K562 (cell line): ENCODE measurements around the gene CHAF1A. TPM values are rescaled to one million over a fixed set of nuclear protein-coding genes. Genes with fewer than 3 reads are reported as not detected.

ENCODE experiments used
- BHLHE40 ChIP-seq: IDR thresholded peaks from 2 replicates; pipeline ENCODE4 v1.6.1; 2011; ENCODE audit warnings: low read length, improper control_type of control experiment
- ELF4 ChIP-seq: fragments of 450-650 bp; formaldehyde crosslinking; IDR thresholded peaks from 2 replicates; pipeline ENCODE4 v1.4.0; 2022; ENCODE audit warnings: missing genetic modification characterization
- FOXK1 ChIP-seq: sonication (generic); formaldehyde crosslinking; IDR thresholded peaks from 2 replicates; pipeline ENCODE4 v1.8.0; 2022; ENCODE audit warnings: missing genetic modification reagents, mild to moderate bottlenecking, borderline replicate concordance
- HBP1 ChIP-seq: fragments of 450-650 bp; formaldehyde crosslinking; IDR thresholded peaks from 2 replicates; pipeline ENCODE4 v1.4.0; 2022; ENCODE audit warnings: missing genetic modification characterization
- HIVEP1 ChIP-seq: fragments of 250-450 bp; sonication (Bioruptor Pico); IDR thresholded peaks from 2 replicates; pipeline ENCODE4 v1.4.0; 2020; ENCODE audit warnings: mild to moderate bottlenecking
- HNRNPLL ChIP-seq: fragments of 200-400 bp; formaldehyde crosslinking; IDR thresholded peaks from 2 replicates; pipeline ENCODE4 v1.6.1; 2017; ENCODE audit warnings: low read length, low read depth, mild to moderate bottlenecking; ENCODE audit not compliant: poor library complexity, severe bottlenecking
- HSF4 ChIP-seq: fragments of 250-450 bp; sonication (Bioruptor Pico); IDR thresholded peaks from 2 replicates; pipeline ENCODE4 v2.1.2; 2022; ENCODE audit warnings: mild to moderate bottlenecking, moderate library complexity, borderline replicate concordance
- LEF1 ChIP-seq: fragments of 450-650 bp; IDR thresholded peaks from 2 replicates; pipeline ENCODE4 v1.6.1; 2016; ENCODE audit warnings: mild to moderate bottlenecking
- NR2F6 ChIP-seq: fragments of 450-650 bp; formaldehyde crosslinking; IDR thresholded peaks from 2 replicates; pipeline ENCODE4 v1.4.0; 2020; ENCODE audit warnings: mild to moderate bottlenecking
- RBFOX2 ChIP-seq: fragments of 200-400 bp; formaldehyde crosslinking; IDR thresholded peaks from 2 replicates; pipeline ENCODE4 v1.6.1; 2017; ENCODE audit warnings: low read depth, mild to moderate bottlenecking, low read length, moderate library complexity
- RHOXF2B ChIP-seq: fragments of 250-450 bp; sonication (Bioruptor Pico); conservative IDR thresholded peaks from 2 replicates; pipeline ENCODE4 v1.5.1; 2021
- SREBF1 ChIP-seq: fragments of 150-350 bp; IDR thresholded peaks from 2 replicates; pipeline ENCODE4 v1.6.1; 2014; ENCODE audit warnings: antibody characterized with exemption, low read depth, low read length, borderline replicate concordance
- THAP7 ChIP-seq: fragments of 250-450 bp; sonication (Bioruptor Pico); IDR thresholded peaks from 2 replicates; pipeline ENCODE4 v1.5.0; 2021
- ZBTB7A ChIP-seq: IDR thresholded peaks from 2 replicates; pipeline ENCODE4 v1.6.1; 2011; ENCODE audit warnings: low read depth, mild to moderate bottlenecking, low read length, moderate library complexity, borderline replicate concordance; ENCODE audit not compliant: control insufficient read depth
- ZNF175 ChIP-seq: fragments of 200-800 bp; sonication (Bioruptor generic); IDR thresholded peaks from 2 replicates; pipeline ENCODE4 v1.6.1; 2016; ENCODE audit warnings: low read depth, mild to moderate bottlenecking, missing genetic modification characterization, missing compliant biosample characterization
- ZNF586 ChIP-seq: fragments of 450-650 bp; formaldehyde crosslinking; conservative IDR thresholded peaks from 2 replicates; pipeline ENCODE4 v1.4.0; 2020; ENCODE audit warnings: mild to moderate bottlenecking, moderate library complexity
- ZSCAN29 ChIP-seq: fragments of 450-650 bp; IDR thresholded peaks from 2 replicates; pipeline ENCODE4 v1.6.1; 2017
- polyA plus RNA-seq, 8 experiments: library from polyadenylated mRNA; depleted of rRNA in 4 of 8; stranded (reverse) in 5 of 8; unstranded in 3 of 8; fragments of >200 nt; fragmentation: Nextera tagmentation in 2 of 8; fragmentation: Illumina TruSeq in 1 of 8; extraction: Ambion mirVana in 2 of 8; extraction: Trizol in 1 of 8; gene quantifications; 2 replicates each; pipeline versions ENCODE4 v1.2.1 to v1.2.3, GENCODE V29; 2011 to 2014; ENCODE audit warnings: inconsistent platforms in 1 of 8, missing spikeins in 1 of 8
- total RNA-seq, 7 experiments: library from RNA; depleted of rRNA in 6 of 7; stranded (reverse); fragments of >200 nt in 6 of 7; fragmentation: Illumina TruSeq in 2 of 7; extraction: Trizol in 2 of 7; gene quantifications; 2 replicates each; pipeline versions ENCODE4 v1.2.1 to v1.2.3, GENCODE V29; 2011 to 2021; ENCODE audit warnings: low replicate concordance in 1 of 7

The CHAF1A gene
- total and polyA plus RNA-seq, 9 of the 15 experiments (the other 6 are each of a cell fraction or from before 2014, with no cell fraction given): 1.6 to 86.9 (median 45.2) TPM

GRCh38 chr19:4375164-4376027, 27.0 kb upstream of the CHAF1A start (continued):
- no peak for TF ChIP-seq ZNF586 (CRISPR knock-in tag)
- peak; percentile 50; the same call in 1 of the 2 replicates for TF ChIP-seq LEF1
- TF ChIP-seq FOXK1 (CRISPR knock-in tag): no peak
- no peak; the same call in 1 of the 2 replicates for TF ChIP-seq RBFOX2
- TF ChIP-seq ELF4 (CRISPR knock-in tag): no peak
- TF ChIP-seq HBP1 (CRISPR knock-in tag): no peak
- TF ChIP-seq THAP7 (CRISPR knock-in tag): no peak
- TF ChIP-seq HIVEP1 (CRISPR knock-in tag): no peak
- no peak for TF ChIP-seq RHOXF2B (CRISPR knock-in tag)
- TF ChIP-seq ZBTB7A: peak; percentile 60
- no peak for TF ChIP-seq ZSCAN29
- peak; percentile 30; the same call in 1 of the 2 replicates for TF ChIP-seq ZNF175 (CRISPR knock-in tag)
- no peak for TF ChIP-seq HNRNPLL
- TF ChIP-seq SREBF1: no peak
- no peak for TF ChIP-seq HSF4 (CRISPR knock-in tag)
- TF ChIP-seq NR2F6: 0 out of 2 replicates have a peak, but pooled peaks have one; percentile 35
- peak; percentile 63 for TF ChIP-seq BHLHE40
